K562 (cell line): Measurements from ENCODE around the gene MCC.

Source experiments
- CBFA2T2 ChIP-seq: fragments of 450-650 bp; conservative IDR thresholded peaks from 2 replicates; pipeline ENCODE4 v1.6.1; 2017; ENCODE audit warnings: mild to moderate bottlenecking
- CBFA2T3 ChIP-seq: fragments of 450-650 bp; IDR thresholded peaks from 2 replicates; pipeline ENCODE4 v1.6.1; 2017
- CEBPB ChIP-seq: fragments of 450-650 bp; IDR thresholded peaks from 2 replicates; pipeline ENCODE4 v1.6.1; 2016; ENCODE audit warnings: missing genetic modification characterization, missing compliant biosample characterization
- CTCF ChIP-seq, 3 experiments: IDR thresholded peaks in 2 of 3; conservative IDR thresholded peaks in 1 of 3; 2 replicates each; pipeline ENCODE4 v1.5.1; 2011 to 2012; ENCODE audit warnings: low read length in 3 of 3, mild to moderate bottlenecking in 3 of 3, control low read depth in 2 of 3, improper control_type of control experiment in 1 of 3, inconsistent platforms in 1 of 3, low read depth in 1 of 3, mixed read lengths in 1 of 3, moderate library complexity in 1 of 3; ENCODE audit not compliant: insufficient read depth in 2 of 3
- E4F1 ChIP-seq: fragments of 250-450 bp; sonication (Bioruptor Pico); IDR thresholded peaks from 2 replicates; pipeline ENCODE4 v1.5.0; 2021; ENCODE audit warnings: mild to moderate bottlenecking, borderline replicate concordance
- GABPB1 ChIP-seq: sonication (generic); formaldehyde crosslinking; IDR thresholded peaks from 2 replicates; pipeline ENCODE4 v1.8.0; 2022; ENCODE audit warnings: mild to moderate bottlenecking, missing genetic modification reagents
- HMG20A ChIP-seq: fragments of 450-650 bp; formaldehyde crosslinking; conservative IDR thresholded peaks from 2 replicates; pipeline ENCODE4 v1.4.0; 2020; ENCODE audit warnings: mild to moderate bottlenecking, mixed read lengths
- NFE2L1 ChIP-seq: fragments of 450-650 bp; IDR thresholded peaks from 2 replicates; pipeline ENCODE4 v1.6.1; 2016; ENCODE audit warnings: missing genetic modification characterization, low read depth, mild to moderate bottlenecking, missing compliant biosample characterization, moderate library complexity, borderline replicate concordance
- POLR2AphosphoS5 ChIP-seq: IDR thresholded peaks from 2 replicates; pipeline ENCODE4 v1.6.1; 2011; ENCODE audit warnings: mild to moderate bottlenecking, low read depth, low read length, moderate library complexity; ENCODE audit not compliant: control insufficient read depth, insufficient read depth
- REST ChIP-seq, 2 experiments: fragments of 450-650 bp; formaldehyde crosslinking in 1 of 2; IDR thresholded peaks; 2 replicates each; pipeline versions ENCODE4 v1.4.0 to v1.6.1; 2014 to 2020; ENCODE audit warnings: mild to moderate bottlenecking in 2 of 2, borderline replicate concordance in 1 of 2, low read depth in 1 of 2
- SMARCC2 ChIP-seq: fragments of 450-650 bp; IDR thresholded peaks from 2 replicates; pipeline ENCODE4 v1.6.1; 2017; ENCODE audit warnings: antibody characterized with exemption, moderate library complexity, mild to moderate bottlenecking, low read depth
- ZBTB33 ChIP-seq: sonication (generic); formaldehyde crosslinking; IDR thresholded peaks from 2 replicates; pipeline ENCODE4 v1.8.1; 2023; ENCODE audit warnings: mild to moderate bottlenecking, missing genetic modification reagents

- no peak for TF ChIP-seq POLR2AphosphoS5
- no peak for TF ChIP-seq ZBTB33 (CRISPR knock-in tag)
- TF ChIP-seq CEBPB (tag), result no peak
- TF ChIP-seq HMG20A, result no peak
- no peak for TF ChIP-seq E4F1
- TF ChIP-seq CBFA2T2, result no peak
- no peak for TF ChIP-seq NFE2L1 (tag)
- TF ChIP-seq SMARCC2, result no peak
- TF ChIP-seq CTCF (IDR thresholded peaks at IDR 0.05 in 2 of 3, conservative IDR thresholded peaks at IDR 0.05 in 1 of 3; ENCODE audit: insufficient read depth in 2 of 3, low read depth in 1 of 3, low read length in 3 of 3), result no peak
- no peak for TF ChIP-seq REST (IDR thresholded peaks at IDR 0.05; ENCODE audit: borderline replicate concordance)
- no peak for TF ChIP-seq REST (CRISPR knock-in tag; IDR thresholded peaks at IDR 0.05; ENCODE audit: low read depth)
- TF ChIP-seq CBFA2T3, result no peak
- TF ChIP-seq GABPB1 (CRISPR knock-in tag), result no peak
Measured at GRCh38 chr5:113329981-113330380, 158.3 kb downstream of the MCC start.
